HepG2 (cell line): Measurements from ENCODE around the gene DLX1. TPM values are rescaled to one million over a fixed set of nuclear protein-coding genes. Genes with fewer than 3 reads are reported as not detected.

ENCODE experiments used
- BHLHE40 ChIP-seq: IDR thresholded peaks from 2 replicates; pipeline ENCODE4 v1.6.1; 2011; ENCODE audit warnings: low read length, improper control_type of control experiment
- CBX5 ChIP-seq: sonication (generic); formaldehyde crosslinking; IDR thresholded peaks from 2 replicates; pipeline ENCODE4 v1.4.0; 2020; ENCODE audit warnings: missing genetic modification reagents, borderline replicate concordance
- CENPX ChIP-seq: sonication (generic); formaldehyde crosslinking; IDR thresholded peaks from 2 replicates; pipeline ENCODE4 v1.9.0; 2021; ENCODE audit warnings: mild to moderate bottlenecking, missing genetic modification reagents, moderate library complexity
- ETV5 ChIP-seq: IDR thresholded peaks from 2 replicates; pipeline ENCODE4 v1.6.1; 2018; ENCODE audit warnings: missing biosample characterization, missing genetic modification reagents, inconsistent platforms, borderline replicate concordance
- HCFC1 ChIP-seq: fragments of 150-350 bp; IDR thresholded peaks from 2 replicates; pipeline ENCODE4 v1.6.1; 2014; ENCODE audit warnings: low read depth, low read length
- HNRNPUL1 ChIP-seq: fragments of 200-400 bp; formaldehyde crosslinking; IDR thresholded peaks from 2 replicates; pipeline ENCODE4 v1.6.1; 2017; ENCODE audit warnings: low read depth, mild to moderate bottlenecking, low read length, moderate library complexity
- KLF13 ChIP-seq: sonication (generic); formaldehyde crosslinking; IDR thresholded peaks from 2 replicates; pipeline ENCODE4 v1.4.0; 2020; ENCODE audit warnings: mild to moderate bottlenecking, missing genetic modification reagents
- MAFK ChIP-seq, 2 experiments: IDR thresholded peaks in 1 of 2; conservative IDR thresholded peaks in 1 of 2; 2 replicates each; pipeline ENCODE4 v1.6.1; 2011; ENCODE audit warnings: improper control_type of control experiment in 2 of 2, low read length in 2 of 2
- MTF2 ChIP-seq: sonication (generic); formaldehyde crosslinking; IDR thresholded peaks from 2 replicates; pipeline ENCODE4 v1.5.0; 2020; ENCODE audit warnings: missing genetic modification reagents, borderline replicate concordance
- PRPF4 ChIP-seq: fragments of 200-400 bp; formaldehyde crosslinking; IDR thresholded peaks from 2 replicates; pipeline ENCODE4 v1.6.1; 2016; ENCODE audit warnings: low read length, low read depth; ENCODE audit not compliant: poor library complexity, severe bottlenecking
- RARA ChIP-seq: IDR thresholded peaks from 2 replicates; pipeline ENCODE4 v1.6.1; 2016; ENCODE audit warnings: missing genetic modification reagents, missing compliant biosample characterization
- SAP130 ChIP-seq: IDR thresholded peaks from 2 replicates; pipeline ENCODE4 v1.6.1; 2016; ENCODE audit warnings: low read depth
- SIN3B ChIP-seq: fragments of 150-350 bp; IDR thresholded peaks from 2 replicates; pipeline ENCODE4 v1.6.1; 2014; ENCODE audit warnings: low read length
- SMARCE1 ChIP-seq: fragments of 450-650 bp; IDR thresholded peaks from 2 replicates; pipeline ENCODE4 v1.6.1; 2017; ENCODE audit warnings: borderline replicate concordance
- TGIF2 ChIP-seq: IDR thresholded peaks from 2 replicates; pipeline ENCODE4 v1.6.1; 2016; ENCODE audit warnings: control low read depth, missing compliant biosample characterization
- ZFP1 ChIP-seq: IDR thresholded peaks from 2 replicates; pipeline ENCODE4 v1.6.1; 2016
- ZIK1 ChIP-seq: sonication (generic); formaldehyde crosslinking; IDR thresholded peaks from 2 replicates; pipeline ENCODE4 v1.5.0; 2020; ENCODE audit warnings: mild to moderate bottlenecking, low read depth, missing genetic modification reagents, borderline replicate concordance
- ZNF20 ChIP-seq: sonication (generic); formaldehyde crosslinking; IDR thresholded peaks from 2 replicates; pipeline ENCODE4 v1.4.0; 2020; ENCODE audit warnings: mild to moderate bottlenecking, moderate library complexity, missing genetic modification reagents
- ZNF207 ChIP-seq: fragments of 450-650 bp; IDR thresholded peaks from 2 replicates; pipeline ENCODE4 v1.6.1; 2016; ENCODE audit warnings: antibody characterized with exemption, borderline replicate concordance
- ZNF337 ChIP-seq: sonication (generic); formaldehyde crosslinking; IDR thresholded peaks from 2 replicates; pipeline ENCODE4 v1.5.1; 2020; ENCODE audit warnings: missing genetic modification reagents, low read depth, mild to moderate bottlenecking, borderline replicate concordance
- ZNF460 ChIP-seq: sonication (generic); formaldehyde crosslinking; IDR thresholded peaks from 2 replicates; pipeline ENCODE4 v1.5.1; 2020; ENCODE audit warnings: missing genetic modification reagents, mild to moderate bottlenecking, borderline replicate concordance
- ZNF589 ChIP-seq: sonication (generic); formaldehyde crosslinking; conservative IDR thresholded peaks from 2 replicates; pipeline ENCODE4 v1.8.0; 2022; ENCODE audit warnings: mild to moderate bottlenecking, moderate library complexity, missing genetic modification reagents
- ZNF709 ChIP-seq: sonication (generic); formaldehyde crosslinking; IDR thresholded peaks from 2 replicates; pipeline ENCODE4 v1.5.0; 2020; ENCODE audit warnings: mild to moderate bottlenecking, missing genetic modification reagents
- ZNF75D ChIP-seq: sonication (generic); formaldehyde crosslinking; IDR thresholded peaks from 2 replicates; pipeline ENCODE4 v1.8.1; 2023; ENCODE audit warnings: missing genetic modification reagents, mild to moderate bottlenecking, borderline replicate concordance
- ZNF781 ChIP-seq: sonication (generic); formaldehyde crosslinking; IDR thresholded peaks from 2 replicates; pipeline ENCODE4 v1.5.1; 2020; ENCODE audit warnings: borderline replicate concordance, mild to moderate bottlenecking, missing genetic modification reagents; ENCODE audit errors: not compliant biosample characterization
- polyA plus RNA-seq, 8 experiments: library from polyadenylated mRNA; depleted of rRNA in 3 of 8; stranded (reverse) in 7 of 8; unstranded in 1 of 8; fragments of >200 nt; fragmentation: Illumina TruSeq in 4 of 8; extraction: Trizol in 4 of 8; gene quantifications; 2 replicates each; pipeline versions ENCODE4 v1.2.1 to v1.2.3, GENCODE V29; 2011 to 2016; ENCODE audit warnings: low read depth in 4 of 8, missing spikeins in 1 of 8, mixed read lengths in 1 of 8; ENCODE audit not compliant: insufficient read depth in 1 of 8
- total RNA-seq, 5 experiments: library from RNA; depleted of rRNA; stranded (reverse); fragments of >200 nt; fragmentation: Illumina TruSeq; extraction: Trizol; gene quantifications; 2 replicates each; pipeline ENCODE4 v1.2.3, GENCODE V29; 2016; ENCODE audit warnings: low read depth in 1 of 5
- TF ChIP-seq, protein P1 (sequence below): sonication (generic); formaldehyde crosslinking; IDR thresholded peaks from 2 replicates; pipeline ENCODE4 v1.9.0; 2022; ENCODE audit warnings: missing genetic modification reagents, mild to moderate bottlenecking, borderline replicate concordance
- TF ChIP-seq, protein P2 (sequence below): sonication (generic); formaldehyde crosslinking; IDR thresholded peaks from 2 replicates; pipeline ENCODE4 v1.8.1; 2023; ENCODE audit warnings: mild to moderate bottlenecking, inconsistent platforms, moderate library complexity, missing genetic modification reagents, borderline replicate concordance
- TF ChIP-seq, protein P3 (sequence below): sonication (generic); formaldehyde crosslinking; IDR thresholded peaks from 2 replicates; pipeline ENCODE4 v1.4.0; 2020; ENCODE audit warnings: missing genetic modification reagents

Gene DLX1
- total and polyA plus RNA-seq, 2 of the 13 experiments (the other 11 are each of a cell fraction or from before 2014, with no cell fraction given), result 0.18 to 0.86 TPM

DNA sequence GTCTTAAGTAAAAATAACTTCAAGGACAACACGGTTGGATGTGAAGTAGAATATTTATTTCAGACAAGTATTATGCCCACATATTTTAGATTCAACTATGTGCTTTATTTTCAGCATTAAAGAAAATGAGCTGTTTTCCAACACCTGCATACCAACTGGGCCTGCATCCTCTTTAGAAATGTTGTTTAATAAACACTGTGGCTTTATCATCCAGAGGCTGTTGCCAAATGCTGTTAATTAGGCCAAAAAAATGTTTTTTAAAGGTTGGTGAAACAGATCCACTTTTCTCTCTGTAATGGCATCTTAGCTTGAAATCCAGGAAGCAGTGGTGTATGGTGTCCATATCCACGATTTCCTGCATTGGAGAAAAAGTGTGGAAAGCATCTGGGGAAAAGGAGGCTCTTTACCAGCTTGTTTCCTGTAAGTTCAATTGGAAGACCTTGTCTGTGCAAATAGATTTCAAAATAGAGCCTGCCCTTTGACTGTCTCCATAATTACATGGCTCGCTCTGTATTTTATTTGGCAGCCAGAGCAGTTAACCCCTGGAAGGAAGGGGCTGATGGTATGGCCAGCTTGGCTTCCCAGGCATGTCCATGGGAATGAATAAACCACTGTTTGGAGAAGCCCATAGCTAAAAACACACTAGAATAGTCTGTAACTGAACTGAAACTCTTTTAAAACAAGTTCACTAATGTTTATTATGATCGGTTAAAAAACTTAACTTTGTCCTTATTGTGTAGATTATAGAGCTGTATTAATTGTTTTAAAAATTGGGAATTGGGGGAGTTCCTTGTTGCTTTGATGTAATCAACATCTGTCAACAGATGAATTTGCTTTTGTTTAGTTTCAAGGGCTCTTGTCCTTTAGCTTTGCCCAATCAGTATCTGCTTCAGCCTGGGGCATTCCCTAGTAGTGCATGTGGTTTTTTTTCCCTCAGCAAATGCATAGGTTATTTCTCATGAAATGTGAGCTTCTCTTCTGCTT is 33.0 kb upstream of the DLX1 start (continued):
- TF ChIP-seq ZIK1 (CRISPR knock-in tag), result no peak
- peak; percentile 89 for TF ChIP-seq ZFP1
- no peak for TF ChIP-seq KLF13
- TF ChIP-seq TGIF2 (CRISPR knock-in tag), result peak; percentile 75
- no peak for TF ChIP-seq CENPX (CRISPR knock-in tag)
- peak; percentile 87 for TF ChIP-seq SAP130 (CRISPR knock-in tag)
- peak; percentile 39; the same call in 1 of the 2 replicates for TF ChIP-seq ZNF337 (CRISPR knock-in tag)
- peak; percentile 92 for TF ChIP-seq RARA (CRISPR knock-in tag)
- TF ChIP-seq SMARCE1, result no peak
- TF ChIP-seq PRPF4, result no peak
- TF ChIP-seq, protein P1, sequence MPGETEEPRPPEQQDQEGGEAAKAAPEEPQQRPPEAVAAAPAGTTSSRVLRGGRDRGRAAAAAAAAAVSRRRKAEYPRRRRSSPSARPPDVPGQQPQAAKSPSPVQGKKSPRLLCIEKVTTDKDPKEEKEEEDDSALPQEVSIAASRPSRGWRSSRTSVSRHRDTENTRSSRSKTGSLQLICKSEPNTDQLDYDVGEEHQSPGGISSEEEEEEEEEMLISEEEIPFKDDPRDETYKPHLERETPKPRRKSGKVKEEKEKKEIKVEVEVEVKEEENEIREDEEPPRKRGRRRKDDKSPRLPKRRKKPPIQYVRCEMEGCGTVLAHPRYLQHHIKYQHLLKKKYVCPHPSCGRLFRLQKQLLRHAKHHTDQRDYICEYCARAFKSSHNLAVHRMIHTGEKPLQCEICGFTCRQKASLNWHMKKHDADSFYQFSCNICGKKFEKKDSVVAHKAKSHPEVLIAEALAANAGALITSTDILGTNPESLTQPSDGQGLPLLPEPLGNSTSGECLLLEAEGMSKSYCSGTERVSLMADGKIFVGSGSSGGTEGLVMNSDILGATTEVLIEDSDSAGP (CRISPR knock-in tag), result no peak
- TF ChIP-seq, protein P2, sequence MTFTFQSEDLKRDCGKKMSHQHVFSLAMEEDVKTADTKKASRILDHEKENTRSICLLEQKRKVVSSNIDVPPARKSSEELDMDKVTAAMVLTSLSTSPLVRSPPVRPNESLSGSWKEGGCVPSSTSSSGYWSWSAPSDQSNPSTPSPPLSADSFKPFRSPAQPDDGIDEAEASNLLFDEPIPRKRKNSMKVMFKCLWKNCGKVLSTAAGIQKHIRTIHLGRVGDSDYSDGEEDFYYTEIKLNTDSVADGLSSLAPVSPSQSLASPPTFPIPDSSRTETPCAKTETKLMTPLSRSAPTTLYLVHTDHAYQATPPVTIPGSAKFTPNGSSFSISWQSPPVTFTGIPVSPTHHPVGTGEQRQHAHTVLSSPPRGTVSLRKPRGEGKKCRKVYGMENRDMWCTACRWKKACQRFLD, result no peak
- no peak for TF ChIP-seq ZNF460 (CRISPR knock-in tag)
- TF ChIP-seq, protein P3, sequence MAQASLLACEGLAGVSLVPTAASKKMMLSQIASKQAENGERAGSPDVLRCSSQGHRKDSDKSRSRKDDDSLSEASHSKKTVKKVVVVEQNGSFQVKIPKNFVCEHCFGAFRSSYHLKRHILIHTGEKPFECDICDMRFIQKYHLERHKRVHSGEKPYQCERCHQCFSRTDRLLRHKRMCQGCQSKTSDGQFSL (CRISPR knock-in tag), result peak; percentile 43; the same call in 1 of the 2 replicates
- TF ChIP-seq HCFC1, result no peak
- TF ChIP-seq SIN3B, result no peak
- peak; percentile 46; the same call in 1 of the 2 replicates for TF ChIP-seq BHLHE40
- TF ChIP-seq MAFK (conservative IDR thresholded peaks at IDR 0.05 in 1 of 2, IDR thresholded peaks at IDR 0.05 in 1 of 2; ENCODE audit: low read length in 2 of 2), result no peak
- TF ChIP-seq ZNF709 (CRISPR knock-in tag), result no peak
- no peak for TF ChIP-seq ZNF589
- TF ChIP-seq ZNF20 (CRISPR knock-in tag), result no peak
- no peak for TF ChIP-seq ZNF207
- peak; percentile 96 for TF ChIP-seq CBX5
- no peak for TF ChIP-seq MTF2 (CRISPR knock-in tag)
- no peak for TF ChIP-seq ZNF75D (CRISPR knock-in tag)
- TF ChIP-seq ETV5 (CRISPR knock-in tag), result peak; percentile 93
- TF ChIP-seq HNRNPUL1, result no peak
- TF ChIP-seq ZNF781 (CRISPR knock-in tag), result no peak
